IMR-90 (cell line): ENCODE data around the gene ITGA2. TPM values are rescaled to one million over a fixed set of nuclear protein-coding genes. Genes with fewer than 3 reads are reported as not detected.

Source experiments
- ATAC-seq: fragments of 200-7000 bp; cut with Tn5 transposase; 2 replicates; pipeline ENCODE4 v1.9.1; 2020; ENCODE audit warnings: low read depth, mild to moderate bottlenecking, moderate library complexity
- BruUV-seq: library from RNA; stranded (reverse); fragments of 400-500 nt; replicated peaks from 2 replicates; lab custom pipeline; 2021; lab: Mats Ljungman, UMichigan
- CTCF ChIA-PET: fragments of 300-600 bp; formaldehyde crosslinking; extraction: SDS; loops from one replicate; lab custom pipeline; 2021; ENCODE audit warnings: antibody characterized with exemption; lab: Yijun Ruan, JAX
- POLR2A ChIA-PET: fragments of 300-600 bp; sonication (Branson Sonifier 250); formaldehyde crosslinking; loops from one replicate; lab custom pipeline; 2022; ENCODE audit warnings: antibody characterized with exemption; ENCODE audit not compliant: unreplicated experiment; lab: Charles Lee
- DNase-seq: peaks from one replicate; pipeline ENCODE4 v3.0.0; 2013
- H2AFZ ChIP-seq: replicated peaks from 2 replicates; pipeline ENCODE3; 2013; ENCODE audit warnings: low read length, mild to moderate bottlenecking; ENCODE audit not compliant: poor library complexity
- H2AK5ac ChIP-seq: 2 replicates; pipeline ENCODE4 v1.6.1; 2013; ENCODE audit warnings: low read depth, low read length, inconsistent platforms
- H2AK9ac ChIP-seq: replicated peaks from 2 replicates; pipeline ENCODE3; 2013; ENCODE audit warnings: mild to moderate bottlenecking, low read depth, low read length, moderate library complexity; ENCODE audit not compliant: poor library complexity
- H2BK120ac ChIP-seq: 2 replicates; pipeline ENCODE4 v1.6.1; 2013; ENCODE audit warnings: low read depth, low read length, inconsistent platforms
- H2BK15ac ChIP-seq: 3 replicates; pipeline ENCODE4 v1.6.1; 2013; ENCODE audit warnings: low read depth, low read length, inconsistent platforms
- H2BK20ac ChIP-seq: 2 replicates; pipeline ENCODE4 v1.6.1; 2013; ENCODE audit warnings: low read depth, mild to moderate bottlenecking, inconsistent platforms, low read length, moderate library complexity
- H2BK5ac ChIP-seq: 2 replicates; pipeline ENCODE4 v1.6.1; 2013; ENCODE audit warnings: mild to moderate bottlenecking, low read depth, low read length, inconsistent platforms; ENCODE audit not compliant: poor library complexity, severe bottlenecking
- H3K14ac ChIP-seq: replicated peaks from 2 replicates; pipeline ENCODE4 v1.6.1; 2013; ENCODE audit warnings: low read depth, low read length, inconsistent platforms
- H3K18ac ChIP-seq: 2 replicates; pipeline ENCODE4 v1.6.1; 2013; ENCODE audit warnings: low read depth, low read length, control low read depth
- H3K23ac ChIP-seq: 2 replicates; pipeline ENCODE4 v1.6.1; 2013; ENCODE audit warnings: low read depth, low read length, inconsistent platforms
- H3K27ac ChIP-seq: 2 replicates; pipeline ENCODE4 v1.5.1; 2013; ENCODE audit warnings: mild to moderate bottlenecking, control low read depth, low read length; ENCODE audit not compliant: insufficient read depth
- H3K27me3 ChIP-seq: 2 replicates; pipeline ENCODE4 v1.6.1; 2013; ENCODE audit warnings: low read length; ENCODE audit not compliant: control insufficient read depth, insufficient read depth
- H3K36me3 ChIP-seq: 2 replicates; pipeline ENCODE4 v1.6.1; 2013; ENCODE audit warnings: low read length, mixed read lengths; ENCODE audit not compliant: control insufficient read depth, insufficient read depth
- H3K4ac ChIP-seq: 2 replicates; pipeline ENCODE4 v1.6.1; 2013; ENCODE audit warnings: low read depth, low read length, inconsistent platforms
- H3K4me1 ChIP-seq: 2 replicates; pipeline ENCODE4 v1.6.1; 2013; ENCODE audit warnings: low read length, mixed read lengths; ENCODE audit not compliant: control insufficient read depth, insufficient read depth
- H3K4me2 ChIP-seq: 2 replicates; pipeline ENCODE4 v1.6.1; 2013; ENCODE audit warnings: low read depth, mild to moderate bottlenecking, control low read depth, low read length, moderate library complexity
- H3K4me3 ChIP-seq: 2 replicates; pipeline ENCODE4 v1.5.1; 2013; ENCODE audit warnings: low read depth, mild to moderate bottlenecking, control low read depth, low read length, moderate library complexity; ENCODE audit not compliant: insufficient read depth
- H3K56ac ChIP-seq: 2 replicates; pipeline ENCODE4 v1.6.1; 2013; ENCODE audit warnings: low read length, inconsistent platforms; ENCODE audit not compliant: insufficient read depth; ENCODE audit errors: extremely low read depth
- H3K79me1 ChIP-seq, 2 experiments: 2 replicates each; pipeline ENCODE4 v1.6.1; 2013; ENCODE audit warnings: low read length in 2 of 2, inconsistent platforms in 1 of 2, low read depth in 1 of 2
- H3K9ac ChIP-seq: 2 replicates; pipeline ENCODE4 v1.6.1; 2013; ENCODE audit warnings: low read depth, low read length, control low read depth
- H3K9me1 ChIP-seq: 2 replicates; pipeline ENCODE4 v1.6.1; 2013; ENCODE audit warnings: low read length, inconsistent platforms; ENCODE audit not compliant: insufficient read depth
- H3K9me3 ChIP-seq: 2 replicates; pipeline ENCODE4 v1.6.1; 2013; ENCODE audit warnings: low read length; ENCODE audit not compliant: control insufficient read depth, insufficient read depth
- H4K20me1 ChIP-seq: 2 replicates; pipeline ENCODE4 v1.6.1; 2013; ENCODE audit warnings: low read length, inconsistent platforms; ENCODE audit not compliant: insufficient read depth
- H4K5ac ChIP-seq: 2 replicates; pipeline ENCODE4 v1.6.1; 2013; ENCODE audit warnings: mild to moderate bottlenecking, low read depth, low read length, control low read depth
- H4K8ac ChIP-seq, 2 experiments: 2 replicates each; pipeline ENCODE4 v1.6.1; 2013; ENCODE audit warnings: low read depth in 2 of 2, low read length in 2 of 2, control low read depth in 1 of 2, inconsistent platforms in 1 of 2
- H4K91ac ChIP-seq: 2 replicates; pipeline ENCODE4 v1.6.1; 2013; ENCODE audit warnings: low read depth, low read length, inconsistent platforms; ENCODE audit not compliant: insufficient read depth
- BHLHE40 ChIP-seq: fragments of 150-350 bp; IDR thresholded peaks from 2 replicates; pipeline ENCODE4 v1.6.1; 2016; ENCODE audit warnings: mild to moderate bottlenecking, low read depth, low read length
- CEBPB ChIP-seq: IDR thresholded peaks from 2 replicates; pipeline ENCODE4 v1.6.1; 2012; ENCODE audit warnings: low read depth, low read length, improper control_type of control experiment
- CHD1 ChIP-seq: IDR thresholded peaks from 2 replicates; pipeline ENCODE4 v1.6.1; 2012; ENCODE audit warnings: low read depth, low read length, improper control_type of control experiment
- FOS ChIP-seq: fragments of 150-350 bp; IDR thresholded peaks from 2 replicates; pipeline ENCODE4 v1.6.1; 2016; ENCODE audit warnings: low read depth, low read length
- MAFK ChIP-seq: IDR thresholded peaks from 2 replicates; pipeline ENCODE4 v1.6.1; 2012; ENCODE audit warnings: low read depth, low read length, improper control_type of control experiment
- MAZ ChIP-seq: IDR thresholded peaks from 2 replicates; pipeline ENCODE4 v1.6.1; 2012; ENCODE audit warnings: low read depth, mild to moderate bottlenecking, low read length, improper control_type of control experiment, moderate library complexity, borderline replicate concordance
- MXI1 ChIP-seq: IDR thresholded peaks from 2 replicates; pipeline ENCODE4 v1.6.1; 2012; ENCODE audit warnings: low read depth, mild to moderate bottlenecking, low read length, moderate library complexity, borderline replicate concordance
- NFE2L2 ChIP-seq: fragments of 150-350 bp; IDR thresholded peaks from 2 replicates; pipeline ENCODE4 v1.6.1; 2016; ENCODE audit warnings: low read depth, mild to moderate bottlenecking, low read length
- POLR2A ChIP-seq: IDR thresholded peaks from 2 replicates; pipeline ENCODE4 v1.6.1; 2012; ENCODE audit warnings: mild to moderate bottlenecking, low read depth, low read length
- RAD21 ChIP-seq: IDR thresholded peaks from 2 replicates; pipeline ENCODE4 v1.6.1; 2012; ENCODE audit warnings: low read length, improper control_type of control experiment
- RCOR1 ChIP-seq: IDR thresholded peaks from 2 replicates; pipeline ENCODE4 v1.6.1; 2012; ENCODE audit warnings: mild to moderate bottlenecking, low read length, improper control_type of control experiment; ENCODE audit not compliant: insufficient replicate concordance
- RFX5 ChIP-seq: IDR thresholded peaks from 2 replicates; pipeline ENCODE4 v1.8.0; 2012; ENCODE audit warnings: low read depth, mild to moderate bottlenecking, low read length, moderate library complexity
- SMC3 ChIP-seq: fragments of 150-350 bp; IDR thresholded peaks from 2 replicates; pipeline ENCODE4 v1.6.1; 2016; ENCODE audit warnings: low read depth, mild to moderate bottlenecking, antibody characterized with exemption, low read length, moderate library complexity
- dilution Hi-C: fragments of 300-500 bp; cut with HindIII; formaldehyde crosslinking; loops from one replicate; pipeline ENCODE4 v1.14.3; 2018; ENCODE audit warnings: low sequenced_read_pairs; ENCODE audit not compliant: unreplicated experiment
- in situ Hi-C: fragments of 300-500 bp; cut with MboI; formaldehyde crosslinking; loops from 3 replicates; pipeline ENCODE4 v1.14.3; 2019; ENCODE audit warnings: low sequenced_read_pairs, inconsistent platforms, mixed read lengths
- intact Hi-C: fragments of 100-400 bp; cut with micrococcal nuclease; formaldehyde crosslinking; loops from 2 replicates; pipeline ENCODE4 v1.10.0; 2022
- polyA plus RNA-seq, 3 experiments: library from polyadenylated mRNA; depleted of rRNA; stranded (reverse); fragments of >200 nt; gene quantifications; 2 replicates each; pipeline ENCODE4 v1.2.3, GENCODE V29; 2012; ENCODE audit warnings: low replicate concordance in 1 of 3
- total RNA-seq: library from RNA; depleted of rRNA; stranded (reverse); fragments of >200 nt; gene quantifications from 2 replicates; pipeline ENCODE4 v1.2.3, GENCODE V29; 2012
- TF ChIP-seq, protein P1 (sequence below): fragments of 150-350 bp; IDR thresholded peaks from 2 replicates; pipeline ENCODE4 v1.6.1; 2017; ENCODE audit warnings: mild to moderate bottlenecking, antibody characterized with exemption, low read length, low read depth
- TF ChIP-seq, protein P2 (sequence below): conservative IDR thresholded peaks from 2 replicates; pipeline ENCODE4 v1.5.1; 2012; ENCODE audit warnings: mild to moderate bottlenecking, low read depth, low read length, improper control_type of control experiment
- TF ChIP-seq, protein P3 (sequence below): fragments of 150-350 bp; IDR thresholded peaks from 2 replicates; pipeline ENCODE4 v1.6.1; 2016; ENCODE audit warnings: low read depth, mild to moderate bottlenecking, low read length, moderate library complexity, borderline replicate concordance

ITGA2 gene
- total and polyA plus RNA-seq, 2 of the 4 experiments (the other 2 are of a cell fraction) = 23.3 to 93.4 TPM

DNA sequence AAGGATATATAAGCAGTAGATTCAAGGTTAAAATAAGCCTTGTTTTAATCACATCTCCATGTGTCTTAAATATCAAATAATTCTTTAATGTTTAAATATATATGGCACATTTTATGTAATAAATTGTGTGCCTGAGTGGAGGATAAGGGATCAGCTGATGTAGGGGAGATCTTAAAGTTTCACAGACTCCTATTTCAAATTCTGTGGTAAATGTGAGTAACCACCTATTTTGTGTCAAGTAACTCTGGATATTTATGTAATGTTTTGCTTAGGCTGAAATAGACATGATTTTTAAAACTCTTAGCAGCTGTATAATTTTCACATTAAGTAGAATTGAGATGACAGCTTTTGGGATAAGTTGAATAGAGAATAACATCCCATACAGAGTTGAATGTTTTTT lies 41.3 kb upstream of the ITGA2 start:
- H2BK120ac ChIP-seq = no peak overlapping the region
- TF ChIP-seq CHD1 (no peak), SMC3 (no peak), RCOR1 (no peak), NFE2L2 (no peak), MXI1 (no peak), RFX5 (no peak), CEBPB (no peak), MAZ (no peak), POLR2A (no peak), RAD21 (no peak), MAFK (no peak), FOS (no peak), BHLHE40 (no peak)
- TF ChIP-seq, protein P1, sequence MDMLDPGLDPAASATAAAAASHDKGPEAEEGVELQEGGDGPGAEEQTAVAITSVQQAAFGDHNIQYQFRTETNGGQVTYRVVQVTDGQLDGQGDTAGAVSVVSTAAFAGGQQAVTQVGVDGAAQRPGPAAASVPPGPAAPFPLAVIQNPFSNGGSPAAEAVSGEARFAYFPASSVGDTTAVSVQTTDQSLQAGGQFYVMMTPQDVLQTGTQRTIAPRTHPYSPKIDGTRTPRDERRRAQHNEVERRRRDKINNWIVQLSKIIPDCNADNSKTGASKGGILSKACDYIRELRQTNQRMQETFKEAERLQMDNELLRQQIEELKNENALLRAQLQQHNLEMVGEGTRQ = no peak
- TF ChIP-seq, protein P2, sequence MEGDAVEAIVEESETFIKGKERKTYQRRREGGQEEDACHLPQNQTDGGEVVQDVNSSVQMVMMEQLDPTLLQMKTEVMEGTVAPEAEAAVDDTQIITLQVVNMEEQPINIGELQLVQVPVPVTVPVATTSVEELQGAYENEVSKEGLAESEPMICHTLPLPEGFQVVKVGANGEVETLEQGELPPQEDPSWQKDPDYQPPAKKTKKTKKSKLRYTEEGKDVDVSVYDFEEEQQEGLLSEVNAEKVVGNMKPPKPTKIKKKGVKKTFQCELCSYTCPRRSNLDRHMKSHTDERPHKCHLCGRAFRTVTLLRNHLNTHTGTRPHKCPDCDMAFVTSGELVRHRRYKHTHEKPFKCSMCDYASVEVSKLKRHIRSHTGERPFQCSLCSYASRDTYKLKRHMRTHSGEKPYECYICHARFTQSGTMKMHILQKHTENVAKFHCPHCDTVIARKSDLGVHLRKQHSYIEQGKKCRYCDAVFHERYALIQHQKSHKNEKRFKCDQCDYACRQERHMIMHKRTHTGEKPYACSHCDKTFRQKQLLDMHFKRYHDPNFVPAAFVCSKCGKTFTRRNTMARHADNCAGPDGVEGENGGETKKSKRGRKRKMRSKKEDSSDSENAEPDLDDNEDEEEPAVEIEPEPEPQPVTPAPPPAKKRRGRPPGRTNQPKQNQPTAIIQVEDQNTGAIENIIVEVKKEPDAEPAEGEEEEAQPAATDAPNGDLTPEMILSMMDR = no peak
- TF ChIP-seq, protein P3, sequence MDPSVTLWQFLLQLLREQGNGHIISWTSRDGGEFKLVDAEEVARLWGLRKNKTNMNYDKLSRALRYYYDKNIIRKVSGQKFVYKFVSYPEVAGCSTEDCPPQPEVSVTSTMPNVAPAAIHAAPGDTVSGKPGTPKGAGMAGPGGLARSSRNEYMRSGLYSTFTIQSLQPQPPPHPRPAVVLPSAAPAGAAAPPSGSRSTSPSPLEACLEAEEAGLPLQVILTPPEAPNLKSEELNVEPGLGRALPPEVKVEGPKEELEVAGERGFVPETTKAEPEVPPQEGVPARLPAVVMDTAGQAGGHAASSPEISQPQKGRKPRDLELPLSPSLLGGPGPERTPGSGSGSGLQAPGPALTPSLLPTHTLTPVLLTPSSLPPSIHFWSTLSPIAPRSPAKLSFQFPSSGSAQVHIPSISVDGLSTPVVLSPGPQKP = no peak
- no peak overlapping the region for H2AK9ac ChIP-seq
- peaks cover 17% of the 10 kb centered on the region in 2 experiments; a peak in 2 of 4 replicates for H3K79me1 ChIP-seq
- DNase-seq = peak; percentile 37
- no peak overlapping the region for H2BK20ac ChIP-seq
- no peaks in the 10 kb centered on the region for H3K27me3 ChIP-seq
- ATAC-seq = no peak
- no peak overlapping the region for H3K4me3 ChIP-seq
- no TSS peak for BruUV-seq
- H3K27ac ChIP-seq = no peak overlapping the region
- H3K9me1 ChIP-seq = peaks cover 10% of the 10 kb centered on the region
- H3K23ac ChIP-seq = no peak overlapping the region
- H4K91ac ChIP-seq = no peak overlapping the region
- in situ Hi-C loops = loop anchor here (5.0 kb wide), 1 partner anchor 149 kb away; no protein-coding TSS in a partner anchor
- no peak overlapping the region for H3K9ac ChIP-seq
- H3K4me2 ChIP-seq = no peak overlapping the region
- H3K4me1 ChIP-seq = peaks cover 7% of the 10 kb centered on the region
- H3K4ac ChIP-seq = no peak overlapping the region
- H2AK5ac ChIP-seq = no peak overlapping the region
- CTCF ChIA-PET = interaction anchor here (0.6 to 3.1 kb wide), 13 partner anchors 17 to 220 kb away, joined by 3 to 20 read pairs (median 4); partner anchors contain the start of gene MOCS2
- POLR2A ChIA-PET = interaction anchor here (0.5 kb wide), 1 partner anchor 53 kb away, joined by 12 read pairs; no protein-coding TSS in a partner anchor
- H2AFZ ChIP-seq = no peak overlapping the region
- H3K56ac ChIP-seq = no peak overlapping the region
- intact Hi-C loops = loop anchor here (1.0 to 10.0 kb wide), 5 partner anchors 41 to 1287 kb away; partner anchors contain the start of gene ITGA2
- peak overlapping the region; percentile 44 for H2BK5ac ChIP-seq
- H4K20me1 ChIP-seq = peaks cover 6% of the 10 kb centered on the region; the same call in 1 of the 2 replicates
- no peak overlapping the region for H3K18ac ChIP-seq
- no peak overlapping the region for H4K5ac ChIP-seq
- peaks cover 10% of the 10 kb centered on the region for H3K36me3 ChIP-seq
- H2BK15ac ChIP-seq = no peak overlapping the region
- no peaks in the 10 kb centered on the region for H3K9me3 ChIP-seq
- H4K8ac ChIP-seq = no peak overlapping the region
- no peak overlapping the region for H3K14ac ChIP-seq
- dilution Hi-C loops = no loop called here
